ENCODE measurements around the gene LAMP2.

LAMP2 gene

DNA sequence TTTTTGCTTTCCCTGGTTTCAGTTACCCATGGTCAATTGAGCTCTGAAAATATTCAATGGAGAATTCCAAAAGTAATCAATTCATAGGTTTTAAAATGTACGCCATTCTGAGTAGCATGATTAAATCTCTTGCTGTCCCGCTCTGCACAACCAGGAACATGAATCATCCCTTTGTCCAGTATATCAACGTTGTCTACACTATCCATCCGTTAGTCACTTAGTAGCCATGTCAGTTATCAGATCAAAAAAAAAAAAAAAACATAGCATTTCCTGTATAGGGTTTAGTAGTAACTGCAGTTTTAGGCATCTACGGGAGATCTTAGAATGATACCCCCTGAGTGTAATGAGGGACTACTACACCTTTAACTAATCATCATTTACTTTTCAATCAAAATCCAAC is 15.1 kb downstream of the LAMP2 start:
- no peak for DNase-seq

DNA sequence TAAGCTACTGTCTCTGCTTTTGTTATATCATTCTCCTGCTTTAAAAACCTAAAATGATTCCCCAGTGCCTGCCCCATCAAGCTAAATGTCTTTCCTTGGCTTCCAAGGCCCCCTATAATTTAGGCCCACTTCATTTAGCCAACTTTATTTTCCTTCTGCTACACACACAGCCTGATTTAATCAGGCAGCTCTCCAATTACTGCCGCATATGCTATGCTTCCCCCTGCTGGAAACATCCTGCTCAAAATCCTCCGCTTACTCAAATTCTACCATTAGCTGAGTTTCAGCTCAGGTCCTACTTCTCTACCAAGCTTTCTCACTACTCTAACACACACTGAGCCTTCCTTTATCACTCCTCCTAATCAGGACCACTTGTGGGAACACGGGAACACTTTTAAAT is 17.0 kb downstream of the LAMP2 start:
- DNase-seq = no peak

DNA sequence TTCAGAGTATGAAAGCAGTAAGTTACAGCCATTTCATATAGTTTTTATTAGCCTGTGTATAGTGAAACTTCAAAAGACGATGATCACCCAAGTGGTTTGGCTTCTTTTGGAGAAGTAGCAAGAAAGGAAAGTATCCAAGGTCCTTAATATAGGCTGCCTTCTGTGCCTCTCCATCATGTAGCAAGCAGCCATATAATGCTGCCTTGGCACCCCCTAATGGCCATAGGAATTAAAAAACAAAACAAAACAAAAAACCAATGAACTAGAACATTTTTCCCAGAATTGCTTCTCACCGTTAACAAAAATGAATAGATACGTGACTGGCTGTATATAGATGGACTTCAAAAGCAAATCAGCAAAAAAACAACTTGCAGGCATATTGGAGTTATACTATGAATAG is 18.9 kb downstream of the LAMP2 start:
- no peak for DNase-seq

DNA sequence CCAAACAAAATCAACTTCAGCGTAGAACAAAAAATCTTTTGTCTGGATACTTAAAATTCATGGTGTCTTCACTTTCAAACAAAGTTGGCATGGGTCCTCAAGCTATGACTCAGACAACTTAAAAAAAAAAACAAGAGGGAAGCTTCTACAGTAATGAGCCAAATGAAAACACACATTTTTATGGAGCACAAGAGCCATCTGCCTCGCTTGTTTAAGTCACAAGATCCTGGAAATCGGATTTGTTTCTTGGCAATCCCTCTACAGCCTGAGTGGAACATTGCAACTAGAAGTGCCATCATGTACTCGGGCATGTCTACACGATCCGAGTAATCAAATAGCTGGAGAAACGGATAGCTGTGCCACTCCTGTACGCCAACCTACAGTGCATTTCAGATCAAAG is 22.6 kb downstream of the LAMP2 start:
- no peak for DNase-seq

DNA sequence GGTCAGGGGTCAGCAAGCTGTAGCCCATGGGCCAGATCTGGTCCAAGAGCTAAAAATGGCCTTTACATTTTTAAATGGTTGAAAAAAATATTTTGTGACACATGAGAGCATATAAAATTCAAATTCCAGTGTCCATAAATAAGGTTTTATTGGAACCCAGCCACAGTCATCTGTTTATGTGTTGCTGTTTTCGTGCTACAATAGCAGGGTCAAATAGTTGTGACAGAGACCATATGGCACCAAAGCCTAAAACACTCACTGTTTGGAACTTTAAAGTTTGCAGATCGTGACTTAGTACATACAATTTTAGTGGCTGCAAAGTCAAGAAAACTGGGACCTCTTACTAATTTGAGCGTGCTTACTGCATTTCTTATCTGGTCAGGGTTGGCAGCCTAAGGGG is 29.2 kb downstream of the LAMP2 start:
- DNase-seq = no peak

DNA sequence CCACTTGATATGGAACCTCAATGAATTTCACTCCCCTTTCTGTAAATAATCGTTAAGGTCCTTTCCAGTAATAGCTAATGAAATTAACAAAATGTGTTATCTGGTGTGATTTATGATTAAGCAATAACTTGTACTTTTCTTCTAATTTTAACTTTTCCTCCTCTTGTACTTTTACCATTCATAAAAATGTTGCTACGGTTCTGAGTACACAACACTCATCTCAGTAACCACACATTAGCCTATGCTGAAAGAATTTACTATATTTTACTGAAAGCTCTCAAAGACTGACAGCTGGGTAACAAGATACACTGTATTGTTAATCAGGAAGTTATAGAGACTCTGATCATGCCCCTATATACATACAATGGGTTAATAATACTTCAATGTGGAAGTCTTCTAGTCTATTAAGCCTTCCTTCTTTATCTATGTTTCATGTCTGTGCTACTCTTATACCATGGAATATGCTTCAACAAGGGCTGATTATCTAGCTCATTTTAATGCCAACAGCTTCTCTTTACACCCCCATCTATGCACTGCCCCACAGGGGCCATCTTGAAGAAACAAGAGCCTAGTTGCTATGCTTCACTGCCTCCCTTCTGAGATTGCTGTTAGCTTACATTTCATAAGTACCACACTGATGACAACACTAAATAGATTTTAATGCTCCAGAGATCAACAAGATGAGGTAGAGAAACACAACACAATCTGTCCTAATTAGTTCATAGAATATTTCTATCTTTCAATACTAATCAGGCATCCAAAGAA is 39.1 kb downstream of the LAMP2 start:
- DNase-seq = no peak

DNA sequence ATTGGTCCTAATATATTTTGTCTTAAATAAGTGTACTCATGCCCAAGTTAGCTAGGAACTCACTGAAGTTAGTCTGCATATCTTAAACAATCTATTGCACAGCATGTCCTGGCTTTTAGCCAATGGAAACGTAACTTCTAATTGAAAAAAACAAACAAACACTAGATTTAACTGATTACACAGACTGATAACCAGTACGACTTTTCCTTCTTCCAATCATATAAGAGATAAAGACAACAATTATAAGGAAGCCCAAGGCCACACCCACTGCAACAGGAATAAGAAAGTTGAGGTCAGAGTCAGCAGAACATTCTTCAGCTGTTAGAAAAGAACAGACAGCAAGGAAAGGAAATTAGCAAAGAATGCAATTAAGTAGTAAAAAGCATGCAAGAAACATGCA is 40.8 kb downstream of the LAMP2 start:
- no peak for DNase-seq

DNA sequence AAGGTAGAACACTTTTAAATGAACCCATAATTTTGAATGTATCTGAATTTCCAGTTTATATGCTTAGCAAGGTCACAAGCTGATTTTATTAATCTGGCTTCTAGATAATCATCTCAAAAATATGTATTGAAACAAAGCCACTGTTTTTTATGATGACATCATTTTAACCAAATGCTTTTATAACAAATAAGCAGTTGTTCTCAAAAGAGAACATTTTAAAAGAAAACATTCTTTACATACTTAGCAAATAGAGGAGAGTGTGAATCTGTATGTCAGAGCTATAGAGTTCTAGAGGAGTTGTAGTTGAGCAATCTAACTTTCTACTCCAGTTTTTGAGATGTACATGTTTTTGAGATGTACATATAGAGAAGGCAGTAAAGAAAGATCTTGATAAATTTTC is 42.5 kb downstream of the LAMP2 start:
- no peak for DNase-seq

DNA sequence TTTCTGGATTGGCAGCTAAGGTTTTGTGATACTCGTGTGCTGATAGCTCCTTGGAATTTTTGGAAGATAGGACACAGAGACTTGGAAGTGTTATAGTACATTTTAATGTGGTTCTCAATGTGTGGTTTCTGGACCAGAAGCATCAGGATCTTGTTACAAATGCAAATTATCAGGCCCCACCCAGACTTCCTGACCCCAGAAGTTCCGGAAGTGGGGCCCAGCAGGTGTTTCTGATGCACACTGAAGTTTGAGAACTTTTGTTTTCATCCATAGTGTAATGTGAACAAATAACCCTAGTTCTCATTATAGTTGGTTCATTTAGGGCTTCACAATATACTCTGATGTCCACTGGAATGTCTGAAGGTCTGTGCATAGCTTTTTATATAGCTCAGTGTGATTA is 49.6 kb downstream of the LAMP2 start:
- no peak for DNase-seq

DNA sequence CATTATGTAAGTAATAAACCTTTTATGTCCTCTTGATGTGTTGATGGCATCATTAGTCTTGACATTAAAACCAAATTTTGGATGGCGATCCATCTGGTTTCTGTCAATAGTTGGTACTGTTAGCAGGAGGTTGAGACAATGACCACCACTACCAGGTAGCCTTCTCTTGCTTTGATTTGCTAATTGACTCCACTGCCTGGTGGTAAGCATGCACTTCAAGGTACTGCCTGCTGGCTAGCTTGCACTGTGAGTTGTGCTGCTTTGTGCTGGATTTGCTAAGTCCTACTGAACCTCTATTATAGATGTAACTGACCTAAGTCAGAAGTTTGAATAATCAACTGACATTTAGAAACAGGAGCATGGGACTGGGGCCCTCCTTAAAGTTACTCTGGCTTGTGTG is 60.9 kb downstream of the LAMP2 start:
- DNase-seq = no peak

DNA sequence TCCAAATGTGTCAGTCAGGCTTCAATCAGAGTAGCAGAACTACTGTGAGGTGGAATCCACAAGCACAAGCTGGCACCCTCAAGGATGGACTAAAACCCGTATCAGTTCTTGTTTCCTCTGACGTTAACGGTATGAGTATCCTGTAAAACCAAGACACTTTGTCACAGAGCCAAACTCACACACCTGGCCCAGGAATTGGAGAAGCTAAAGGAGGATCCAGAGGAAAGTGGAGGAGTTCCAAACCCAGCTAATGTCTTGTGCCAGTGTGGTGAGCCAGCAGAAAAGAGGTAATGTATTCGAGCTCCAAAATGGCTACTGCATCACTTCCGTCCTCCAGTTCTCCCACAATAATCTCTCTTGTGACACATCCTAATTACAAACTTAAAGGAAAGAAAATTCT is 62.5 kb downstream of the LAMP2 start:
- DNase-seq = no peak

DNA sequence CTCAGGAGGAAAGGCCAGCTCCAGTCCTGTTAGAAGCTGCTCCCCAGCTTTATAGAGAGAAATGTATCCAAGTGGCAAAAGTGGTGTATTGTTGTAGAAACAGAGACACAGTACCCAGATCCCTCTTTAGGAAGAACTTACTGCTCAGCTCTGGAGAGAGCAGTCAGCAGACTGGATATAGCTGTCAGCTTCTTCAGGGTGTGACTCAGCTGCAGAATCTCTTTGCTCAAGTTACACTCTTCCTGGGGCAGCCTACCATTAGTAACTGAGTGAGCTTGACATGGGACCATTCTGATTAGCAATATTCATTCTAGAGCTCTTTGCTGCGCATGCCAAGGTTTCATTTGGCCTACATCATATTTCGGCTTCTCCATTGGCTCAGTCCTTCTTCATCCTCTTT is 66.7 kb downstream of the LAMP2 start:
- DNase-seq = no peak

DNA sequence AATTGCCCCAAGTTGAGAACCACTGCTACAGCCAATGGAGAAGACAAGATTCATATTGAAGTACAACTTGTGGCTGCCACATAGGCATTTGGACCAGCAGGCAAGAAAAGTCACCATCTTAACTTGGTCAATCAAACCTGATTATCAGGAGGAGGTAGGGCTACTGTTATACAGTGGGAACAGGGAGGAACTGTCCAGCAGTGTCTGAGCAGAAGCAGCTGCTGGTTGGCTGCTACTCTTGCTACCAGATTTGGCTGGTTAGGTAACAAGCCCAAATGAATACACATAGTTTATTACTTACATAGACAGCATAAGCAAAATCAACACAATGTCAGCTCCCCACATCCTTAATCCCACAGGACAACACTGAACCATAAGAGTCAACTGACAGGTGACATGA is 67.8 kb downstream of the LAMP2 start:
- no peak for DNase-seq

DNA sequence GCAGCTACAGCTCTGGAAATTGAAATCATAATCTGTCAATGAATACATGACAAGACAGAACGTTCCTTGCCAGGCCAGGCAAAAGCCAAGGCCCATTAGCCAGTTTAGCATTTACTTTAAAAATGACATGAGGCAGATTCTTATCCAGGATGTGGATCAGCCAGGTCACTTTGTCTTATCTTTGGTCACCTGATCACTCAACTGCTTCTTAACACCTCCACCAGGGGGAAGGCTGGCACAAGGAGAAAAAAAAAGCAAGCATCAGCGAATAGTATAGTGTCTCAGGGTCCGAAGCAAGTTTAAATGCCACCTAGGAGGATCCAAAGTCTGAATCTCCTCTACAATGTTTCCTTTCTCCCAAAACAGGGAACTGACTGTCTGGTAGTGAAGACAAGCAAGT is 88.4 kb downstream of the LAMP2 start:
- DNase-seq = no peak

DNA sequence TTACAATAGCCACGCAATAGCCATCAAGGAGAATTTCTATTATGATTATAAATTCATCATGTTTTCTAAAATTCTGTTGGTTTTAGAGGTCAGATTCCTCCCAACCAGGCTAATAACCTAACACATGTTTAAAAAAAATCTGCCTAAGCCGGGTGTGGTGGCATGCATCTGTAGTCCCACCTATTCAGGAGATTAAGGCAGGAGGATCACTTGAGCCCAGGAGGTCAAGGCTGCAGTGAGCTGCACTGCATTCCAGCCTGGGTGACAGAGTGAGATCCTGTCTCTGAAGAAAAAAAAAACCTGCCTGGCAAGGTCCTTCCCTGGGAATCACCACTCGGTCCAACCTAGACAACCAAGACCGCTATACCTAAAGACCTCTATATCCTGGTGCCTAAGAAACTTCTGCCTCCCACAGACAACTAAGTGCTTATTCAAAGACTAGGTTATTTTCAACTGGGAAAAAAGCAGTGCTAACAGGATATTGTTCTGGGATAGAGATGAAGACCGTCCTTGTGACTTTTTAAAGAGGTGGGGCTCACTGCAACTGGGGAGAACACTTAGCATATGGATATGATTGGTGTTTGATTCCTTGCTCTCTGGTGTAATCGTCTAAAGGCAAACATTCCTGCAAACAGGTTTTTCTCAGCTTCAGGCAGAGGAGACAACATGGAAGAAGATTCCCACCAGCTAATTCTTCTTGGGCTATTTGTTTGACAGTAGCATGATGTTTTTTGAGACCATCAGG is 89.0 kb downstream of the LAMP2 start:
- no peak for DNase-seq

DNA sequence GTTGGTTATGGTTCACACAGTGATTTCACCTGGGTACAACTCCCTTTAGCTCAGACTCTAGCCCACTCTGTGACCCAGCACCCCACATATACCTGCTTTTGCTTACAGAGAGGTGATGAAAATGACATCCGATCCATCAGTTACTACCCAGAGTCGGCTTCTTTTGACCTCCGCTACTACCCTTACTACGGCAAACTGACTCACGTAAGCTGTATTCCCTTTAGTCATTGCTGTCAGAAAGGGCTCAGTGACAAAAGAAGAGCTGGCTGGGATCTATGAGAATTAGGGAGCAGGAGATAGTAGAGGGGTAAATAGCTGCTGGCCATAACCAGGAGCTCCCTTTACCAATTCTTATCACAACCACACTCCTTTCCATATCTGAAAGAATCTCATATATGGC is 90.5 kb downstream of the LAMP2 start:
- DNase-seq = no peak

All from activated CD8-positive, alpha-beta memory T cell treated with anti-CD3 and anti-CD28 coated beads for 24 hours (primary cell).